Measurements from ENCODE around the gene MATN1. TPM values are rescaled to one million over a fixed set of nuclear protein-coding genes. Genes with fewer than 3 reads are reported as not detected.

Gene MATN1
- total RNA-seq, 1 donor from 2014 or later: 0.85 TPM

- intact Hi-C loops (cut with DNase I): no loop called here
- no peaks in the 10 kb centered on the region for H3K27me3 ChIP-seq
Measured at GRCh38 chr1:30735124-30735523, 11.7 kb upstream of the MATN1 start.

GRCh38 chr1:30734580-30734979 lies 11.2 kb upstream of the MATN1 start:
- H3K4me3 ChIP-seq: no peak overlapping the region
- TF ChIP-seq CTCF (IDR thresholded peaks at IDR 0.05): no peak

More at GRCh38 chr1:30735124-30735523, 11.7 kb upstream of the MATN1 start:
- Histone ChIP-seq H3K4me3 (no peak overlapping the region), H3K27ac (no peak overlapping the region), H3K9me3 (no peaks in the 10 kb centered on the region), H3K36me3 (peaks cover 0 to 10% of the 10 kb centered on the region in 2 donors), H3K4me1 (no peaks in the 10 kb centered on the region)
- DNase-seq (ENCODE audit: low spot score in 2 of 2): no peak
- TF ChIP-seq CTCF (IDR thresholded peaks at IDR 0.05): no peak

GRCh38 chr1:30734106-30734505 lies 10.7 kb upstream of the MATN1 start:
- Histone ChIP-seq H3K27me3 (no peaks in the 10 kb centered on the region), H3K36me3 (peaks cover 0 to 10% of the 10 kb centered on the region in 2 donors), H3K4me1 (no peaks in the 10 kb centered on the region), H3K27ac (no peak overlapping the region), H3K9me3 (no peaks in the 10 kb centered on the region), H3K4me3 (no peak overlapping the region)
- DNase-seq (ENCODE audit: low spot score in 2 of 2): no peak
- TF ChIP-seq CTCF (IDR thresholded peaks at IDR 0.05): no peak
- intact Hi-C loops (cut with DNase I): no loop called here

More at GRCh38 chr1:30734580-30734979, 11.2 kb upstream of the MATN1 start:
- H3K27me3 ChIP-seq: no peaks in the 10 kb centered on the region
- H3K36me3 ChIP-seq: peaks cover 0 to 10% of the 10 kb centered on the region in 2 donors
- H3K27ac ChIP-seq: no peak overlapping the region
- intact Hi-C loops (cut with DNase I): no loop called here
- DNase-seq (ENCODE audit: low spot score in 2 of 2): no peak
- H3K4me1 ChIP-seq: no peaks in the 10 kb centered on the region
- no peaks in the 10 kb centered on the region for H3K9me3 ChIP-seq

GRCh38 chr1:30733493-30733892 lies 10.1 kb upstream of the MATN1 start:
- H3K36me3 ChIP-seq: peaks cover 0 to 6% of the 10 kb centered on the region in 2 donors
- no peaks in the 10 kb centered on the region for H3K9me3 ChIP-seq
- TF ChIP-seq CTCF (IDR thresholded peaks at IDR 0.05): no peak
- intact Hi-C loops (cut with DNase I): no loop called here
- H3K27ac ChIP-seq: no peak overlapping the region
- no peak overlapping the region for H3K4me3 ChIP-seq
- H3K27me3 ChIP-seq: no peaks in the 10 kb centered on the region
- no peak for DNase-seq (ENCODE audit: low spot score in 2 of 2)
- no peaks in the 10 kb centered on the region for H3K4me1 ChIP-seq

- intact Hi-C loops (cut with DNase I): no loop called here
- Histone ChIP-seq H3K4me1 (no peaks in the 10 kb centered on the region), H3K36me3 (no peaks in the 10 kb centered on the region), H3K9me3 (no peaks in the 10 kb centered on the region), H3K4me3 (no peak overlapping the region), H3K27me3 (no peaks in the 10 kb centered on the region), H3K27ac (no peak overlapping the region)
- TF ChIP-seq CTCF (IDR thresholded peaks at IDR 0.05): no peak
- DNase-seq (ENCODE audit: low spot score in 2 of 2): no peak
Measured at GRCh38 chr1:30732277-30732996, 9.1 kb upstream of the MATN1 start.

All from ascending aorta (tissue), 2 donors.